Activated CD8-positive, alpha-beta memory T cell treated with anti-CD3 and anti-CD28 coated beads, Interleukin-2, amount 50 U/mL, for 1 hour (primary cell): ENCODE results near the gene MED4.

Experiments
- DNase-seq: peaks from one replicate; pipeline ENCODE4 v3.0.0-alpha.2; 2020; ENCODE audit errors: extremely low read depth

Gene MED4

DNA sequence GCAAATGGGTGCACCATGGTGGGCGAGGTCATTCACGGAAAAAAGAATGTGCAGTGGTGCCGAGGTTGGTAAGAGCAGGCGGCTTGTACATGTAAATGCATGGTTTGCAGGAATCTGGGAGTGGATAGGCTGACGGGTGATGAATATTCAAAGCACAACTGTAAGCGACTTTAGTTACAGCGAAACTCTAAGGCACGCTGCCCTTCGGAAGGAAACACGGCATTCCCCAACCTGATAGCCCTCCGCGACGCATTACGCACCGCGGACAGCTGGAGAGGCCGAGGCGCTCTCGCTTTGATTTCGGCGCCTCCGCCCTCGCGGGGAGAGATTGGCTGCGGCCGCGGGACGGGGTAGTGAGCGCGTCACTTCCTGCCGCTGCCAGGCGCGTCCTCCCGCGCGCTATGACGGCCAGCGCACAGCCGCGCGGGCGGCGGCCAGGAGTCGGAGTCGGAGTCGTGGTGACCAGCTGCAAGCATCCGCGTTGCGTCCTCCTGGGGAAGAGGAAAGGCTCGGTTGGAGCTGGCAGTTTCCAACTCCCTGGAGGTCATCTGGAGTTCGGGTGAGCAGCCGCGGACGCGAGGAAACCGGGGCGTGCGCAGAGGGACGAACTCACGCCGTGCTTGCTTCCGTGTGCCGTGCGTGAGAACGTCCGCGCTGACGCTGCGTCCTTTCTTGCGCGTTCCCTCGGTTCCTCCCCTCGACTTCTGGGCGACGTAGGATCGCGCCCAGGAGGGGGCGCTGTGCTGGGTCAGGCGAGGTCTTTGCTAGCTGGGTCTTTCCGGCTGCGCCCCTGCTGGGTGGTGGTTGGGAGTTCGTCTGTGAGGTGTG lies 57.3 kb downstream of the MED4 start, which contains the start of gene NUDT15:
Gene NUDT15 (plus strand): TSS at position 381 of the 828 bp plus-strand sequence. CDS start 21 bp downstream, at position 402.
- peak; percentile 78 for DNase-seq

- DNase-seq, result no peak
Observed at GRCh38 chr13:48029859-48030258, 65.0 kb downstream of the MED4 start.

DNA sequence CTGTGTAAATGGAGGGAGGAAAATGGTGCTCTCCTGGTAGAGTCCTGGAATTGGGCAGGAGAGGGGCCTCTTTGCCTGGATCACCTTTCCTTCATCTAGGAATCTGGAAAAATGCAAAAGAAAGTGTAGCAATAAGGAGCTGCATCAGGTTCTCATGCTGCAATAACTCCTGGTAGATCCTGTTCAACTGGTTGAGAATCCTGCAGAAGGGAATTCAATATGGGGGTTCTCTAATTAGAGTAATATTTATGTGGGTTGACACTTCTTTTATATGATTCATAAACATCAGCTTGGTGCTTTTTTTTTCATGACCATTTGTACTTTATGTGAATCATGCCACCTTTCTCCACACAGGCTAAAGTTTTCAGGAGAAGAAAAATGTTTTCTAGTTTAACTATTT lies 66.8 kb downstream of the MED4 start:
- no peak for DNase-seq
